ENCODE measurements around the gene MRNIP. TPM values are rescaled to one million over a fixed set of nuclear protein-coding genes. Genes with fewer than 3 reads are reported as not detected.
A peak's percentile ranks its signal among the peaks of the same experiment; 100 is the strongest.

MRNIP gene
- total RNA-seq, 3 donors from 2014 or later, result 14.9 to 16.1 (median 16.0) TPM

DNA sequence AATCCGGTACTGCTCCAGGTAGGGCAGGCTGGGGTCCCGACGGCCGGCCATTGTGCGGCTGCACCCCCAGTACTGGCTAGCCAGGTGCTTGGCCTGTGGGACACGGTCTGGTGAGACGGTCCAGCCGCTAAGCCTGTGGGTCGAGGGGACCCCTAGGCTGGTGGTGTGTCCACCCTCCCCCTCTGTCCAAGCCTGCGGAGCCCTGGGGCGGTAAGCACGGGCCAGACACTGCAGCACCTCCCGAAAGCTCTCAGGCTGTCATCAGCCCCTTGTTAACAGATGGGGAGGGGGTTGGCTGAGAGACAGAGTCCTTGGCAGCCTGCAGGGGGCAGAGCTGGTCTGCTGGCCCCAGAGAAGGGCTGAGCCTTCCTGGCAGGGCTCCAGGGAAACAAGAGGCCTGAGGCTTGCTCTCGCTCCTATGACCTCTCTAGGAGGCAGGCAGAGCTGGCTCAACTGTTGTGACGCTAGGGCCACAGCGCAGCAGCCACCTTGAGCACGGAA, 11.8 kb upstream of the MRNIP start:
- H3K27me3 Mint-ChIP-seq (ENCODE audit: low read depth), result no peaks in the 10 kb centered on the region
- no peak for ATAC-seq

GRCh38 chr5:179869641-179870402, 11.2 kb upstream of the MRNIP start:
- H3K9me3 Mint-ChIP-seq, result no peaks in the 10 kb centered on the region
- H3K27me3 Mint-ChIP-seq (ENCODE audit: low read depth), result no peaks in the 10 kb centered on the region
- no peak overlapping the region for H3K4me3 Mint-ChIP-seq
- peaks cover 12% of the 10 kb centered on the region for H3K36me3 Mint-ChIP-seq (ENCODE audit: insufficient read depth)
- DNase-seq (no peak), ATAC-seq (no peak)
- H3K4me1 Mint-ChIP-seq (ENCODE audit: low read depth), result peaks cover 2% of the 10 kb centered on the region

More for the DNA sequence above, 11.8 kb upstream of the MRNIP start:
- Mint-ChIP-seq H3K36me3 (ENCODE audit: insufficient read depth) (peaks cover 12% of the 10 kb centered on the region), H3K9me3 (no peaks in the 10 kb centered on the region), H3K4me1 (ENCODE audit: low read depth) (peaks cover 2% of the 10 kb centered on the region), H3K4me3 (no peak overlapping the region)
- no peak for DNase-seq

DNA sequence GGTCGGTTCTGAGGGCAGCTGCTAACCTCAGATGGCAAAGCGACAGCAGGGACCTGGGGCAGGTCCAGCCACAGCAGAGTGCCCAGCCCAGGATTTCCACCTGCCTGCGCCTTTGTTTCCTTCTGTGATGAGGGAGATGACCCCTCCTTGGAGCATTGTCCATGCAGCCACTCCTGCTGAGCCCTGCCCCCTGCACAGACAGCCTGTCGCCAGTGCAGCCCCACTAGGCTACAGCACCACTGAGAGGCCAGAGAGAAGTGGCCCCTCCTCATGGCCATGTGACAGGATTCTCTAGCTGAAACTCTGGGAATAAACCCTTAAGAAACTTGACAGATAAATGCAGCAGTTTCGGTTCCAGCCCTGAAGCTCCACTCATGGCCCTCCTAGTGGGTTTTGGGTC, 10.5 kb upstream of the MRNIP start:
- Mint-ChIP-seq H3K4me1 (ENCODE audit: low read depth) (peaks cover 2% of the 10 kb centered on the region), H3K27me3 (ENCODE audit: low read depth) (no peaks in the 10 kb centered on the region), H3K4me3 (no peak overlapping the region), H3K9me3 (no peaks in the 10 kb centered on the region), H3K36me3 (ENCODE audit: insufficient read depth) (peaks cover 12% of the 10 kb centered on the region)
- DNase-seq (no peak), ATAC-seq (no peak)

DNA sequence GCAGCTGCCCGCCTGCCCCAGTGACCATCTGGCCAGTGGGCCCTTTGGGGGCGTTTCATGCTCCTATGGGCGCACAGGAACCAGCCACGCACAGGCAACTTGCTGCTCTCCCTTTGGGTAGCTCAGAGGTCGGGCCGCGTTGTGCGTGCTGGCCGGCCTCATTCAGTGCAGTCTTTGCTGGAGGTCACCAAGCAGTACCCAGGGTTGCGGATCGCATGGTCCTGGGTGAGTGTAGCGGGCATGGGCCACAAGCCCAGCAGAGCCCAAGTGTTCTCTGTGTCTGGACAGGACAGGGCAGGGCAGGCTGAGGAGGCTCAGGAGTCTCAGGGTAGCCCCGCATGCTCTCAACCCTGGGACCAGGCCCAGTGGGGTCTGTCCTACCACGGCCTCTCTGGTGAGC, 9.9 kb upstream of the MRNIP start:
- Mint-ChIP-seq H3K9me3 (no peaks in the 10 kb centered on the region), H3K4me3 (no peak overlapping the region), H3K36me3 (ENCODE audit: insufficient read depth) (peaks cover 10% of the 10 kb centered on the region), H3K27me3 (ENCODE audit: low read depth) (no peaks in the 10 kb centered on the region), H3K4me1 (ENCODE audit: low read depth) (peaks cover 2% of the 10 kb centered on the region)
- DNase-seq (no peak), ATAC-seq (no peak)

DNA sequence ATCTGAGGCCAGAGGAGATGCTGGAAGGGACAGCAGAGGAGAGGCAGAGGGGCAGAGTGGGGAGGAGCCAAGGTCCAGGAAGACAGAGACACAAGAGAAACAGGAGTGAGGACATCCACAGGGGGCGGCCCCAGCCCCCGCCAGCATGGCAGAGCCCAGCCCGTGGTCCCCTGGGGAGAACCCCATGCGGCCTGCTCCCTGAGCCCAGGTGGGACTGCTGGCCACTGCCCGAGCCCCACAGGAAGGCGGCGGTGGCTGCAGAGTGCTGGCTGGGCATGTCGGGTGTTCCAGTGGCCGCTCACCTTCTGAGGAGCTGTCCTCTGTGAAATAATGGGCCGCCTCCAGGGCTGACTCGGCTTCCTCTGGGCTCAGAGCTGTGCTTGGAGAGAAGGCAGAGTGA, 8.9 kb upstream of the MRNIP start:
- H3K36me3 Mint-ChIP-seq (ENCODE audit: insufficient read depth), result peaks cover 19% of the 10 kb centered on the region
- ATAC-seq (no peak), DNase-seq (no peak)
- H3K27me3 Mint-ChIP-seq (ENCODE audit: low read depth), result no peaks in the 10 kb centered on the region
- H3K4me3 Mint-ChIP-seq, result no peak overlapping the region
- no peaks in the 10 kb centered on the region for H3K9me3 Mint-ChIP-seq
- H3K4me1 Mint-ChIP-seq (ENCODE audit: low read depth), result peaks cover 2% of the 10 kb centered on the region

DNA sequence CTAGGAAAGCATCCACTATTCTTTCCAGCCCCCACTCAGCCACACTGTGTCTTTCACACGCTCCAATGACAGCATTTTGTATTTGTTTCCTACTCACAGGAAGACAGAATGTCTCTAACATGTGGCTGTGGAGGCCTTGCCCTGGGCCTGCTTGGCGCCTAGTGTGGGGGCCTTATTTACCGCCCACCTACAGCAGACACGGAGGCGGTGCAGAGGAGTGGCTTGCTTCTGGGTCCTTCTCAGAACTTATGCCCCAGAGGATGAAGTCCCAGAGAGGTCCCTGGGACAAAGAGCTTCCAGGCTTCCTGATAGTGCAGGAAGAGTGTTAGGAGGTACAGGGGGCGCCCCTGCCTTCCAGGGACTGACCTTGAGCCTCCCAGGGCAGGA, 8.5 kb upstream of the MRNIP start:
- Mint-ChIP-seq H3K4me1 (ENCODE audit: low read depth) (peaks cover 2% of the 10 kb centered on the region), H3K36me3 (ENCODE audit: insufficient read depth) (peaks cover 20% of the 10 kb centered on the region), H3K9me3 (no peaks in the 10 kb centered on the region), H3K27me3 (ENCODE audit: low read depth) (no peaks in the 10 kb centered on the region), H3K4me3 (no peak overlapping the region)
- DNase-seq (no peak), ATAC-seq (no peak)

GRCh38 chr5:179866241-179867078, 7.8 kb upstream of the MRNIP start:
- Mint-ChIP-seq H3K4me1 (ENCODE audit: low read depth) (peaks cover 2% of the 10 kb centered on the region), H3K36me3 (ENCODE audit: insufficient read depth) (peaks cover 20% of the 10 kb centered on the region), H3K9me3 (no peaks in the 10 kb centered on the region), H3K27me3 (ENCODE audit: low read depth) (no peaks in the 10 kb centered on the region), H3K4me3 (no peak overlapping the region)
- ATAC-seq (peak; percentile 57 to 74), DNase-seq (no peak)

DNA sequence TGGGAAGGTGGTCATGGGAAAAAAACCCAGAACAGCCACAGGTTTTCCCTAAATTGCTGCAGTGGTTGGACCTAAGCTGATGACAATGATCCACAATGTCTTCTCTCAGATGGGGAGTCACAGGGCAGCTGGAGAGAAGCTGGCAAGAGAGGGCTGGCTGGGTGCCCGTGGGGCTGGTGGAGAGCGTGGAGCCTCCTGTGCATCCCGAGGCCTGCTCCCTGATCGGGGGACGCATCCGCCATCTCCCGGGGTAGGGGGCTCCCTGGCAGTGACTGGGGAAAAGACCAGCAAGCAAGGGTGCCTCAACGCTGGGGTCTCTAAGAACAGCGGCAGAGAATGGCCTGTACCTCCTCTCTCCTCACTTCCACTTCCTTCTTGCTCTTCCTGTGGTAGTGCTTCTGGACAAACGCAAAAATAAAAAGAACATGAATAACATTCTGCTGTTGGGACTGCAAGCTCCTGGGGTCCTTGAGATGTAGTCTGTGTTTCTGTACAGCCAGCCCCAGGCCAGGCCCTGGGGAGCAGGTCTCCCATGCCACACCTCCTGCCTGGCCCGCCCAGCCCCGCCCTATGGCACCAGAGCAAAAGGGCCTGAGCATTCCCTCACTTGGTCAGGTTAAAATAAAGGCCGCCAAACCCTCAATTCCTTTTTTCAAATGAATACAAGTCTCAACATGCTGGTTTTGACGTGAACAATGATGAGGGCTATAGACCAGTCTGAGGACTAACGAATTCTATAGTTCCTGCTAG, 7.0 kb upstream of the MRNIP start:
- Mint-ChIP-seq H3K4me1 (ENCODE audit: low read depth) (peaks cover 2% of the 10 kb centered on the region), H3K27me3 (ENCODE audit: low read depth) (no peaks in the 10 kb centered on the region), H3K36me3 (ENCODE audit: insufficient read depth) (peaks cover 16% of the 10 kb centered on the region), H3K4me3 (no peak overlapping the region), H3K9me3 (no peaks in the 10 kb centered on the region)
- no peak for ATAC-seq
- DNase-seq, result no peak

DNA sequence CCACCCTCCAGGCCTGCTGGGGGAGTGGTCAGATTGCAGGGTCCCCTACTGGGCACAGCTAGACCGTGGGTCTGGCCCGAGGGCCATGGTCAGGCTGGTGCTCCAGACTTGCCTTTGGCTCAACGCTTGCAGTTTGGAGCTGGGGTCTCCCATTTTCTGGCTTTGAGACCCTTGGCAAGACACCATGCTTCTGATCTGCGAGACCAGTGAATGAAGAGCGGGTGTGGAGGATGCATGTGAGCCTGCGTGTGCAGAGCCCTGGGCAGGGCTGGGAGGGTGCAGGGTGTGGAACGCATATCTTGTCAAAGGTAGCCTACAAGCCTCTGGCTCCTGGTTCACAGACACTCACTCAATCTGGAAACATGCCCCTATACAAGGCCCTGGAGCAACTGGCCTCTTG, 6.1 kb upstream of the MRNIP start:
- Mint-ChIP-seq H3K36me3 (ENCODE audit: insufficient read depth) (peaks cover 16% of the 10 kb centered on the region), H3K9me3 (no peaks in the 10 kb centered on the region), H3K4me1 (ENCODE audit: low read depth) (peaks cover 4% of the 10 kb centered on the region), H3K27me3 (ENCODE audit: low read depth) (no peaks in the 10 kb centered on the region), H3K4me3 (no peak overlapping the region)
- ATAC-seq (no peak), DNase-seq (no peak)

- ATAC-seq (no peak), DNase-seq (no peak)
- no peaks in the 10 kb centered on the region for H3K9me3 Mint-ChIP-seq
- H3K4me3 Mint-ChIP-seq, result no peak overlapping the region
- peaks cover 4% of the 10 kb centered on the region for H3K4me1 Mint-ChIP-seq (ENCODE audit: low read depth)
- H3K36me3 Mint-ChIP-seq (ENCODE audit: insufficient read depth), result peaks cover 16% of the 10 kb centered on the region
- no peaks in the 10 kb centered on the region for H3K27me3 Mint-ChIP-seq (ENCODE audit: low read depth)
Observed at GRCh38 chr5:179863449-179864085, 5.0 kb upstream of the MRNIP start.

DNA sequence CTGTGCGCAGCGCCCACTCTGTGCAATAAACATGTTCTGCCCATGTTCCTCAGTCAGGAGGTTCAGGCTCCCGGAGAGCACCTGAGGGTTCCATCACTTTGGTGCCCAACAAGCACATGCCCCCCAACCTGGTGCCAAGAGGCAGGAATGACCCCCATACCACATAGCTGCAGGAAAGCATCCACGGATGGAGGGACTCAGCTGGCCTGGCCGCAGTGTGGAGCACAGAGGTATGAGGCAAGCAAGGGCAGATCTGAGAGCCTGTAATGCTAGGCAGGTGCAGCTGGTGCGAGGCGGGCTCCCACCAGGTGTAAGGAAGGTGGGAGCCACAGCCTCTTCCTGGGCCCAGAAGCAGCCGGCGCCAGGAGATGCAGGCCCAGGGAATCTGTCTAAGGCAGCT, 4.3 kb upstream of the MRNIP start:
- no peak overlapping the region for H3K4me3 Mint-ChIP-seq
- DNase-seq, result no peak
- no peak for ATAC-seq
- peaks cover 13% of the 10 kb centered on the region for H3K36me3 Mint-ChIP-seq (ENCODE audit: insufficient read depth)
- peaks cover 7% of the 10 kb centered on the region for H3K4me1 Mint-ChIP-seq (ENCODE audit: low read depth)
- no peaks in the 10 kb centered on the region for H3K9me3 Mint-ChIP-seq
- H3K27me3 Mint-ChIP-seq (ENCODE audit: low read depth), result no peaks in the 10 kb centered on the region

- Mint-ChIP-seq H3K4me1 (ENCODE audit: low read depth) (peaks cover 11% of the 10 kb centered on the region), H3K36me3 (ENCODE audit: insufficient read depth) (peaks cover 13% of the 10 kb centered on the region), H3K4me3 (no peak overlapping the region), H3K9me3 (no peaks in the 10 kb centered on the region), H3K27me3 (ENCODE audit: low read depth) (no peaks in the 10 kb centered on the region)
- no peak for ATAC-seq
- no peak for DNase-seq
Observed at GRCh38 chr5:179862296-179862695, 3.7 kb upstream of the MRNIP start.

DNA sequence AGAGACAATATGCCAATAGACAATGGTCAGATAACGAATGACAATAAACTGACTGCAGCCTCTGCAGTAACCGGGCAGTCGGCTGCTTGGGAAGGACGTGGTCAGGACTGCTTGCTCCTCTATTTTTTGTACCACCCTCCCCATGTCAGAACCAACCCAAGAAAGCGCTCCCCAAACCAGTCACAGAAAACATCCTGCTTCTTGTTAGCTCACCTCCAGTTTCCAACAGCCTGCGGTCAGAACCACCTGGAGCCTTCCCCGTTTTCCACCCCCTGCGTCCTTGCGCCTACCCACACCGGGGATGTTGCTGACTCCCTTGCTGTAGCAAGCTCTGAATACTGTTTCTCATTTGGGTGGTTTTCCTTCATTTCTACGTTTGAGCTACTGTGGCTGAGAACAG, 1.7 kb upstream of the MRNIP start:
- no peaks in the 10 kb centered on the region for H3K9me3 Mint-ChIP-seq
- peak overlapping the region; percentile 94 for H3K4me3 Mint-ChIP-seq
- H3K36me3 Mint-ChIP-seq (ENCODE audit: insufficient read depth), result peaks cover 13% of the 10 kb centered on the region
- no peak for ATAC-seq
- no peaks in the 10 kb centered on the region for H3K27me3 Mint-ChIP-seq (ENCODE audit: low read depth)
- H3K4me1 Mint-ChIP-seq (ENCODE audit: low read depth), result peaks cover 11% of the 10 kb centered on the region
- DNase-seq, result no peak

DNA sequence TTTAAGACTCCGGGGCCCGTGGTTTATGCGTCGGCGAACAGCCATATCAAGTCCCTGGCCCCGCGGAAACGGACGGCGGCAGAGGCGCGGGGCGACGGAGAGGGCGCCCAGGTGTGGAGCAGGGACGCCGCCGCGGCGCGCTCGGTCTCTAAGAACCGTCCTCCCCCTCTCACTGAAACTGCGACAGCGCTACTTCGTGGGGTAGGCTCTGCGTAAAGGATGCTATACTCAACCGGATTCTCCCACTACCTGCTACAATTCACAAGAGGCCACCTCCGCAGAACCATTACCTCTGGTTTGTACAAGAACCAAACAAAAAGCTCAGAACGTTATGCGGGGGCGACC, 404 bp downstream of the MRNIP start:
- Mint-ChIP-seq H3K9me3 (no peaks in the 10 kb centered on the region), H3K4me1 (ENCODE audit: low read depth) (peaks cover 12% of the 10 kb centered on the region), H3K36me3 (ENCODE audit: insufficient read depth) (peaks cover 8% of the 10 kb centered on the region), H3K4me3 (peak overlapping the region; percentile 94), H3K27me3 (ENCODE audit: low read depth) (no peaks in the 10 kb centered on the region)
- ATAC-seq, result peak; percentile 71 to 75
- DNase-seq, result peak; percentile 48

All from activated T-cell treated with anti-CD3 and anti-CD28 coated beads, Interleukin-2, amount 50 U/mL, for 4 hours (primary cell).